Measurements from ENCODE around the gene PA2G4.

DNA sequence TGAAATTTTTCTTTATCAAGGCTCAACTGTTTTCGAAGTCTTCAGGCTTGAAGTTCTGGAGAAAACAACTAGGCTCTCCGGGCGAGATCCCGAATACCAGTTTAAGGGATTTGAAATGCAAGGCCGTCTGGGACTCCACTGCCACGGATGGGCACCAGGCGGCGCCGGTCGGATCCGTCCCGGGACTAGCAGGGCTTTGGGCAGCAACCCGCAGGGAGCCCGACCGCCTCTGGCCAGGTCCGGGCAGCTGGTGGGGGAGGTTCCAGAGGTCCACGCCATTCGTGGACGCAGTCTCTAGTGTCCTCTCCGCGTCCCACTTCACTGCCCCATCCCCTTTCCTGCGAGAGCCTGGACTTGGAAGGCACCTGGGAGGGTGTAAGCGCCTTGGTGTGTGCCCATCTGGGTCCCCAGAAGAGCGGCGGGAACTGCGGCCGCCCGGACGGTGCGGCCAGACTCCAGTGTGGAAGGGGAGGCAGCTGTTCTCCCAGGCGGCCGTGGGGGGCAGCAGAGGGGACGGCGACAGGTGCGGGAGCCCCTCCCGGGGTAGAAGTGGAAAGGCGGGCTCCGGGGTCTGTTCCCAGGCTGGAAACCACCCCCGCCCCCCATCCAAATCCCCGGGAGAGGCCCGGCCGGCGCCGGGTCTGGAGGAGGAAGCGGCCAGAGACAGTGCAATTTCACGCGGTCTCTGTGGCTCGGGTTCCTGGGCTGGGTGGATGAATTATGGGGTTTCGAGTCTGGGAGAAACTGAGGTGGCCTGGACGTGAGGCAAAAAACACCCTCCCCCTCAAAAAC, 25.2 kb upstream of the PA2G4 start:
- TF ChIP-seq, protein P1, sequence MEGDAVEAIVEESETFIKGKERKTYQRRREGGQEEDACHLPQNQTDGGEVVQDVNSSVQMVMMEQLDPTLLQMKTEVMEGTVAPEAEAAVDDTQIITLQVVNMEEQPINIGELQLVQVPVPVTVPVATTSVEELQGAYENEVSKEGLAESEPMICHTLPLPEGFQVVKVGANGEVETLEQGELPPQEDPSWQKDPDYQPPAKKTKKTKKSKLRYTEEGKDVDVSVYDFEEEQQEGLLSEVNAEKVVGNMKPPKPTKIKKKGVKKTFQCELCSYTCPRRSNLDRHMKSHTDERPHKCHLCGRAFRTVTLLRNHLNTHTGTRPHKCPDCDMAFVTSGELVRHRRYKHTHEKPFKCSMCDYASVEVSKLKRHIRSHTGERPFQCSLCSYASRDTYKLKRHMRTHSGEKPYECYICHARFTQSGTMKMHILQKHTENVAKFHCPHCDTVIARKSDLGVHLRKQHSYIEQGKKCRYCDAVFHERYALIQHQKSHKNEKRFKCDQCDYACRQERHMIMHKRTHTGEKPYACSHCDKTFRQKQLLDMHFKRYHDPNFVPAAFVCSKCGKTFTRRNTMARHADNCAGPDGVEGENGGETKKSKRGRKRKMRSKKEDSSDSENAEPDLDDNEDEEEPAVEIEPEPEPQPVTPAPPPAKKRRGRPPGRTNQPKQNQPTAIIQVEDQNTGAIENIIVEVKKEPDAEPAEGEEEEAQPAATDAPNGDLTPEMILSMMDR (IDR thresholded peaks at IDR 0.05) = peak; percentile 62 to 88 (median 80)
- peak; percentile 14 to 54 (median 17) for TF ChIP-seq POLR2AphosphoS5 (IDR thresholded peaks at IDR 0.05)
